ENCODE measurements around the gene DMXL2. TPM values are rescaled to one million over a fixed set of nuclear protein-coding genes. Genes with fewer than 3 reads are reported as not detected.
A peak's percentile ranks its signal among the peaks of the same experiment; 100 is the strongest.

The DMXL2 gene
- total RNA-seq, 2 experiments from 2014 or later: 5.9 to 7.0 TPM

- no peak for ATAC-seq
- H3K4me3 Mint-ChIP-seq: no peak overlapping the region
- no peaks in the 10 kb centered on the region for H3K36me3 Mint-ChIP-seq (ENCODE audit: low read depth)
- no peak overlapping the region for H3K27ac Mint-ChIP-seq
- no peaks in the 10 kb centered on the region for H3K9me3 Mint-ChIP-seq (ENCODE audit: low read depth)
- ChIA-PET POLR2A (no interaction called here), CTCF (interaction anchor here (0.8 to 3.3 kb wide), 5 partner anchors 9 to 240 kb away, joined by 3 to 14 read pairs (median 4); no protein-coding TSS in a partner anchor)
- no peaks in the 10 kb centered on the region for H3K4me1 Mint-ChIP-seq
- DNase-seq: no peak
- peaks cover 16% of the 10 kb centered on the region for H3K27me3 Mint-ChIP-seq
- intact Hi-C loops (cut with DNase I, micrococcal nuclease): loop anchor here in 1 of 2 experiments (2.0 kb wide), 1 partner anchor 240 kb away; no protein-coding TSS in a partner anchor
These were observed 219.3 kb downstream of the DMXL2 start for GRCh38 chr15:51403072-51403878.

DNA sequence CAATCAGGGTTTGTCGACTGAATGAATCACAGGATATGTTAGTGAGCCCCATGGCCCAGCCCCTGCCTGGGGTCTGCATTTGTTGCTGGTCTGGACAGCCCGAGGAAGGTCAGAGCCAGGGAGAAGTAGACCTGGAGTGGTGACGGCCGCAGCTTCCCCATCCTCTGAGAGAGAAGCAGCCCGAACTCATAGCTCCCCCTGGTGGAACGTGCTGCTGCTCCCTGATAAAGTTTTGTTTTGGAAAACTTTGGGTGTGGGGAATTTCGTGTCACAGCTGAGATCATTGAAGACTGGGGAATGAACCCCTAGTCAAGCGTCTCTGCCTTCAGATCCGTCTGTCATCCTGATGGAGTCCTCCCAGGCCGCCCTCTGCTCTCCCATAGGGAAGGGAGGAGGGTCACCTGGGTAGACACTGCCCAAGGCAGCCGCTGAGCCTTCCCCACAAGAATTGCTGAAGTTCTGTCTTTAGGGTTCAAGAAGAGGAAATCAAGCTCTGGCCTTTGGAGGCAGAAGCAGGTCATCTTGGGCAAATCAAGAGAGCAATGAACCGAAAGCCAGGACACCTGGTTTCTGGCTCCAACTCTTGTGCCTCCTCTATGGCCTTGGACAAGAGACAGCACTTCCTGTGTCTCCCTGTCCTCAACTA is 220.6 kb downstream of the DMXL2 start:
- H3K27me3 Mint-ChIP-seq: peaks cover 18% of the 10 kb centered on the region

GRCh38 chr15:51401051-51401780 is 221.4 kb downstream of the DMXL2 start:
- Mint-ChIP-seq H3K27me3 (peaks cover 18% of the 10 kb centered on the region), H3K27ac (no peak overlapping the region), H3K4me3 (no peak overlapping the region), H3K9me3 (ENCODE audit: low read depth) (no peaks in the 10 kb centered on the region), H3K36me3 (ENCODE audit: low read depth) (no peaks in the 10 kb centered on the region), H3K4me1 (no peaks in the 10 kb centered on the region)
- CTCF ChIA-PET: interaction anchor here (0.6 to 3.3 kb wide), 4 partner anchors 9 to 238 kb away, joined by 3 to 14 read pairs (median 4); no protein-coding TSS in a partner anchor
- ATAC-seq: no peak
- POLR2A ChIA-PET: no interaction called here
- no peak for DNase-seq
- intact Hi-C loops (cut with DNase I, micrococcal nuclease): loop anchor here in 1 of 2 experiments (1.0 kb wide), 1 partner anchor 238 kb away; no protein-coding TSS in a partner anchor

More for the DNA sequence above, 220.6 kb downstream of the DMXL2 start:
- DNase-seq (peak; percentile 22), ATAC-seq (no peak)
- no peak overlapping the region for H3K27ac Mint-ChIP-seq
- no peak overlapping the region for H3K4me3 Mint-ChIP-seq
- H3K4me1 Mint-ChIP-seq: no peaks in the 10 kb centered on the region
- CTCF ChIA-PET: interaction anchor here (0.6 to 3.3 kb wide), 7 partner anchors 10 to 495 kb away, joined by 3 to 14 read pairs (median 3); no protein-coding TSS in a partner anchor
- H3K9me3 Mint-ChIP-seq (ENCODE audit: low read depth): no peaks in the 10 kb centered on the region
- intact Hi-C loops (cut with DNase I, micrococcal nuclease): loop anchor here (1.0 to 2.0 kb wide), 2 partner anchors 239 kb away; no protein-coding TSS in a partner anchor
- POLR2A ChIA-PET: no interaction called here
- no peaks in the 10 kb centered on the region for H3K36me3 Mint-ChIP-seq (ENCODE audit: low read depth)

DNA sequence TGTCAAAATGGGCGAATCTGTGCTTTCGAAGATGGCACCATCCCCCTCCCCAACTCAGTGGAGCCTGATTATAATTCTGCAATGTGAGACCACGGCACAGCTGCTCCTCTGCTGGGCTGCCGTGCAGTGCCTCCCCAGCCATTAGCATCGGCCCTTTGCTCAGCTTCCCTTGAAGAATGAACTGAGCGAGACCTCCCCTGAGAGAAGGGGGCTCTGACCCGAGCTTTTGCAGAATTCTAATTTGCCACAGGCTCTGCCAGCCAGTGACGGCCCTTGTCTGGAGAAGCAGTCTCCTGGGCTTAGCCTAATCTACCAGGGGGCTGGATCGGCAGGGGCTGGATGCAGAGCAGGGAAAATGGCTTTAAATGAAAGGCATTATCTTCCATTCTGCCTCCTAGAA is 223.9 kb downstream of the DMXL2 start:
- Mint-ChIP-seq H3K9me3 (ENCODE audit: low read depth) (no peaks in the 10 kb centered on the region), H3K36me3 (ENCODE audit: low read depth) (no peaks in the 10 kb centered on the region), H3K27ac (no peak overlapping the region), H3K27me3 (peaks cover 12% of the 10 kb centered on the region), H3K4me1 (no peaks in the 10 kb centered on the region), H3K4me3 (no peak overlapping the region)
- intact Hi-C loops (cut with DNase I, micrococcal nuclease): no loop called here
- ChIA-PET CTCF (interaction anchor here (1.4 kb wide), 1 partner anchor 235 kb away, joined by 5 read pairs; no protein-coding TSS in a partner anchor), POLR2A (no interaction called here)
- ATAC-seq (no peak), DNase-seq (no peak)

Other genes starting within 250 kb of the DMXL2 start
- not detected for gene SCG3, start 58.7 kb upstream of the DMXL2 start, total RNA-seq
- 10 to 100 TPM; 19.1 to 20.1 TPM for gene LYSMD2, start 114.9 kb upstream of the DMXL2 start, total RNA-seq
- gene TMOD2, start 128.8 kb upstream of the DMXL2 start, total RNA-seq: 1 to 10 TPM; 5.4 to 6.9 TPM
- gene TMOD3, start 206.9 kb upstream of the DMXL2 start, total RNA-seq: 10 to 100 TPM; 52.4 to 55.7 TPM

All from activated CD4-positive, alpha-beta T cell treated with anti-CD3 and anti-CD28 coated beads for 36 hours (primary cell).